Gastrocnemius medialis (tissue), 4 donors: Measurements from ENCODE around the gene IL17RE. TPM values are rescaled to one million over a fixed set of nuclear protein-coding genes. Genes with fewer than 3 reads are reported as not detected.

ENCODE experiments used
- ATAC-seq, 2 donors: fragments of 150-250 bp; one replicate each; pipeline ENCODE4 v1.9.1; 2016
- DNase-seq, 2 donors: peaks; one replicate each; pipeline ENCODE4 v3.0.0-alpha.2; 2019
- H3K27ac ChIP-seq, 4 donors: fragments of 200-600 bp; sonication (generic); 1 replicate in 1 of 4; 2 replicates in 3 of 4; pipeline ENCODE4 v1.5.1; 2016 to 2018; ENCODE audit warnings: mild to moderate bottlenecking in 2 of 4, moderate library complexity in 1 of 4
- H3K27me3 ChIP-seq, 3 donors: fragments of 200-600 bp; sonication (generic) in 2 of 3; 1 replicate in 1 of 3; 2 replicates in 2 of 3; pipeline versions ENCODE4 v1.5.1 to v1.6.0; 2016 to 2019; ENCODE audit warnings: mild to moderate bottlenecking in 1 of 3, moderate library complexity in 1 of 3
- H3K36me3 ChIP-seq, 2 donors: fragments of 200-600 bp; sonication (generic) in 1 of 2; one replicate each; pipeline ENCODE4 v1.5.1; 2017 to 2018
- H3K4me1 ChIP-seq, 2 donors: fragments of 200-600 bp; sonication (generic) in 1 of 2; one replicate each; pipeline ENCODE4 v1.5.1; 2016 to 2017; ENCODE audit warnings: mild to moderate bottlenecking in 2 of 2
- H3K4me3 ChIP-seq, 4 donors: fragments of 200-600 bp; sonication (generic) in 3 of 4; 1 replicate in 1 of 4; 2 replicates in 3 of 4; pipeline ENCODE4 v1.5.1; 2016 to 2019; ENCODE audit warnings: mild to moderate bottlenecking in 2 of 4
- H3K9me3 ChIP-seq, 3 donors: fragments of 200-600 bp; sonication (generic) in 2 of 3; 1 replicate in 1 of 3; 2 replicates in 2 of 3; pipeline ENCODE4 v1.5.1; 2016 to 2019
- POLR2A ChIP-seq, 2 donors: fragments of 450-650 bp; IDR thresholded peaks; one replicate each; pipeline ENCODE4 v1.6.1; 2017; ENCODE audit warnings: antibody characterized with exemption in 2 of 2, mild to moderate bottlenecking in 2 of 2, moderate library complexity in 2 of 2
- in situ Hi-C, 4 donors: fragments of 200-750 bp; cut with MboI; loops; one replicate each; pipeline versions ENCODE4 v1.15.0 to v1.8.0; 2017; ENCODE audit warnings: low sequenced_read_pairs in 4 of 4
- intact Hi-C: fragments of 100-400 bp; cut with DNase I; formaldehyde crosslinking; loops from one replicate; pipeline ENCODE4 v1.15.1; 2023; ENCODE audit warnings: low total_unique reads
- total RNA-seq, 4 donors: library from RNA; depleted of rRNA; stranded (reverse); fragments of >200 nt; gene quantifications; one replicate each; pipeline versions ENCODE4 v1.1.0 to v1.2.3, GENCODE V29; 2016
- TF ChIP-seq, protein P1 (sequence below), 5 experiments: fragments of 450-650 bp in 3 of 5; fragments of 200-600 bp in 2 of 5; sonication (generic) in 2 of 5; IDR thresholded peaks in 4 of 5; conservative IDR thresholded peaks in 1 of 5; 1 replicate in 4 of 5; 2 replicates in 1 of 5; pipeline ENCODE4 v1.5.1; 2016 to 2019; ENCODE audit warnings: antibody characterized with exemption in 5 of 5, mild to moderate bottlenecking in 3 of 5, moderate library complexity in 3 of 5

IL17RE gene
- total RNA-seq, 4 donors from 2014 or later: 0.20 to 1.5 (median 0.64) TPM; not detected in 1

DNA sequence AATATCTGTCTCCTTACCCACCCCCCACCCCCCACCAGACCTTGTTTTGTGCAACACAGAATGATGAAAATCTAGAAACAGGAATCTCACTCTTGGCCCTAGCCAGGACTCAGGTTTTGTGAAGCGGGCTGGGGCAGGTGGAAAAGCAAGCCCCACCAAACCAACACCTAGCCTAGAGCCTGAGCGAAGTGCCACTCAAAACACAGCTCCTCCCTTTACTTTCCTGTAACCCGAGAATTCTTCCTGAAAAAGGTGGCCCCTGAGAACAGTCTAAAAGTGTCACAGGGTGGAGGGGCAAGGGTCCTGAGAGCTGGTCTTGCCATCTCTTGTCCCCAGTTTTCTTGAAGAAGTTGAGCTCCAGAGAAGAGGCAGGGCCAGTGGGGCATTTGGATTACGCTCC, 41.4 kb upstream of the IL17RE start:
- no peaks in the 10 kb centered on the region for H3K9me3 ChIP-seq
- H3K36me3 ChIP-seq: no peaks in the 10 kb centered on the region
- in situ Hi-C loops: no loop called here
- ATAC-seq (no peak), DNase-seq (no peak)
- no peak overlapping the region for H3K4me3 ChIP-seq
- H3K27me3 ChIP-seq: no peaks in the 10 kb centered on the region
- H3K27ac ChIP-seq: no peak overlapping the region
- TF ChIP-seq POLR2A (IDR thresholded peaks at IDR 0.05): no peak
- TF ChIP-seq, protein P1, sequence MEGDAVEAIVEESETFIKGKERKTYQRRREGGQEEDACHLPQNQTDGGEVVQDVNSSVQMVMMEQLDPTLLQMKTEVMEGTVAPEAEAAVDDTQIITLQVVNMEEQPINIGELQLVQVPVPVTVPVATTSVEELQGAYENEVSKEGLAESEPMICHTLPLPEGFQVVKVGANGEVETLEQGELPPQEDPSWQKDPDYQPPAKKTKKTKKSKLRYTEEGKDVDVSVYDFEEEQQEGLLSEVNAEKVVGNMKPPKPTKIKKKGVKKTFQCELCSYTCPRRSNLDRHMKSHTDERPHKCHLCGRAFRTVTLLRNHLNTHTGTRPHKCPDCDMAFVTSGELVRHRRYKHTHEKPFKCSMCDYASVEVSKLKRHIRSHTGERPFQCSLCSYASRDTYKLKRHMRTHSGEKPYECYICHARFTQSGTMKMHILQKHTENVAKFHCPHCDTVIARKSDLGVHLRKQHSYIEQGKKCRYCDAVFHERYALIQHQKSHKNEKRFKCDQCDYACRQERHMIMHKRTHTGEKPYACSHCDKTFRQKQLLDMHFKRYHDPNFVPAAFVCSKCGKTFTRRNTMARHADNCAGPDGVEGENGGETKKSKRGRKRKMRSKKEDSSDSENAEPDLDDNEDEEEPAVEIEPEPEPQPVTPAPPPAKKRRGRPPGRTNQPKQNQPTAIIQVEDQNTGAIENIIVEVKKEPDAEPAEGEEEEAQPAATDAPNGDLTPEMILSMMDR (IDR thresholded peaks at IDR 0.05 in 4 of 5, conservative IDR thresholded peaks at IDR 0.05 in 1 of 5): no peak
- intact Hi-C loops: no loop called here
- peaks cover 0 to 7% of the 10 kb centered on the region in 2 donors for H3K4me1 ChIP-seq

DNA sequence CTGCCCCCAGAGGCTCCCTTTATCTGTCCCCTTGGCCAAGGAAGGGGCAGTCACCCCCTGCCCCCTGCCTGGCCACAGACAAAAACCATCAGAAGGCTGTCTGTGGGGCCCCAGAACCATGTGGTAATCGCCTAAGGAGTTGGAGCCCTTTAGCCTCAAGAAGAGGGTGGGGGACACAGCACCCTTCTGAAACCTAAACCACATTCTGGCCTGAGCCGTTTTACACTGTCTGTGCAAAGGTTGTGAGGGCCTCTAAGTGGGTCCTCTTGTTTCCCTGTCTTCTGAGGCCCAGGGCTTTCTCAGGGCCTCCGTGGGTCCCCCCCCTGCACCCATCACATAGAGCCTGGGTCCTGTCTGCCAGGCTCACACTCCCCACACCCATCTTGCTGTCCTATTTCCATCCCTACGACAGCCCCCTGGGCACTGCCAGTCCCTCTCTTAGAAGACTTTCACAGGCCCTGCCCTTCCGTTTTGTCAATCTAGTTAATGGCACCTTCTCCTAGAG, 41.0 kb upstream of the IL17RE start:
- H3K27ac ChIP-seq: no peak overlapping the region
- peaks cover 0 to 7% of the 10 kb centered on the region in 2 donors for H3K4me1 ChIP-seq
- in situ Hi-C loops (no loop called here), intact Hi-C loops (loop anchor here (2.0 kb wide), 1 partner anchor 55 kb away; the partner anchor contains the start of gene IL17RC)
- H3K36me3 ChIP-seq: no peaks in the 10 kb centered on the region
- TF ChIP-seq, protein P1 (IDR thresholded peaks at IDR 0.05 in 4 of 5, conservative IDR thresholded peaks at IDR 0.05 in 1 of 5): no peak
- TF ChIP-seq POLR2A (IDR thresholded peaks at IDR 0.05): no peak
- DNase-seq: no peak
- ATAC-seq: no peak
- no peak overlapping the region for H3K4me3 ChIP-seq
- no peaks in the 10 kb centered on the region for H3K9me3 ChIP-seq
- no peaks in the 10 kb centered on the region for H3K27me3 ChIP-seq

DNA sequence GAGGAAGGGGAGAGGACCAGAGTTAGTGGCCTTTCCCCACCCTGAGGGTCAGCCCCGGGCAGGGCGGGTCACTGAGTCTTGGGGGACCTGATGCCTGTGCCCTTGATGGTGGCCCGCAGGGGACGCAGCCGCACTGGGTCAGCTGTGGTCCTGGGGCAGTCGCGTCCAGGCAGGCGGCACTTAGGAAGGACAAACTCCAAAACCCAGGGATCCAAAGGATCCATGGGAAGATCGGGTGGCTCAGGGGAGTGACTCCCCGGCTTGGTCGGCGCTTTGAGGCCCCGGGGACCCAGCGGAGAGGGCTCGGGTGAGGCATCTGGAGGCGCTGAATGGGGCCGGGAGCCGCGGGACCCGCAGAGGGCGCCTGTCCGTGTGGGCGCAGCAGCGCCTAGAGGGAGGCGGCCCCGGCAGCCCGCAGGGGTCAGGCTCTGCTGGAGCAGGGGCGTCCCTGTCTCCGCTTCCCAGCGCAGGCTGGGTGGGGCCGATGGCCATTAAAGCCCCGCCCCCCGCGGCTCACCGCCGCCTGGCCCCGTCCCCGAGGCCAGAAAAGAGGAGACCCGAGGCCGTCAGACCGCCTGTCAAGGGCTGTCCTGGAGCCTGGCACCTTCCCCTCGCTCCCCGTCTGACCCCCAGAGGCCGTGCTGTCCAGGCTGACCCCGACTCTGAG, 40.1 kb upstream of the IL17RE start:
- in situ Hi-C loops: no loop called here

DNA sequence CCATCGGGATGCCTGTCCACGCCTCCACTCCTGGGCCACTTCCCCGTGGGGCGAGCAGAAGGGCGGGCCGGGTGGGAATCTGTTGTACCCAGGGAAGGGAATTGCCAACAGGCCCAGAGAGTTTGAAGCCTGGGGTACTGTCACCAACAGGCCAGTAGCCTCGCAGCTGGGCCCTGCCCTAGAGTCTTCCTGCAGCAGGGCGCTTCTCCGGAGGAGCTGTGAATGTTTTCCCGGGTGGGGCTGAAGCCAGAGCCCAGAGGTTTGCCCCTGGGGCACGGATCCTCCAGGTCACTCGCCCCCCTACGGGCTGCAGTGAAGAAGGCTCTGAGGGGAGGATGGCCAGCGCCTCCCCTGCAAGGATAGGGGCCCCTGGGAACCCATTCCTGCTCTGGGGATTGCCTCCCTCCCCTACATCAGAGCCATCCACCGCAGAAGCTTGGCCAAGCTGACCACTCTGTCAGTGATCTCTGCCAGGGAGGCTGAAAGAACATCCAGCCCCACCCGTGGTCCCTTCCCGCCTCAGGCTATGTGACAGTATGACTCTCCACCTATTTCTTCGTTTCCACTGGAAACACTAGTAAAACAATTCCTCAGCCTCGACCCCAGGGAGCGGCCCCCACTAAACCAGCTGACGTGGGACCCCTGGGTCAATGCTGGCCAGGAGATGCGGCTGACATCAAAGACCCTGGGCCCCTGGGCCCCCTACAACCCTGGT, 39.4 kb upstream of the IL17RE start:
- peaks cover 0 to 7% of the 10 kb centered on the region in 2 donors for H3K4me1 ChIP-seq
- no peaks in the 10 kb centered on the region for H3K36me3 ChIP-seq
- no peaks in the 10 kb centered on the region for H3K9me3 ChIP-seq
- no peak for ATAC-seq
- H3K27me3 ChIP-seq: no peaks in the 10 kb centered on the region
- no peak for DNase-seq
- H3K4me3 ChIP-seq: peak overlapping the region; percentile 51 to 77 (median 58)
- TF ChIP-seq, protein P1 (IDR thresholded peaks at IDR 0.05 in 4 of 5, conservative IDR thresholded peaks at IDR 0.05 in 1 of 5): no peak
- no peak for TF ChIP-seq POLR2A (IDR thresholded peaks at IDR 0.05)
- H3K27ac ChIP-seq: peak overlapping the region in 2 of 4 donors; percentile 13 to 31
- in situ Hi-C loops: no loop called here
- intact Hi-C loops: loop anchor here (2.0 kb wide), 1 partner anchor 54 kb away; the partner anchor contains the start of gene IL17RC

More for the DNA sequence above, 40.1 kb upstream of the IL17RE start:
- ATAC-seq (peak; percentile 52 to 53), DNase-seq (peak; percentile 22 to 46)
- Histone ChIP-seq H3K27me3 (no peaks in the 10 kb centered on the region), H3K36me3 (no peaks in the 10 kb centered on the region), H3K4me1 (peaks cover 0 to 7% of the 10 kb centered on the region in 2 donors), H3K27ac (peak overlapping the region in 2 of 4 donors; percentile 13 to 31), H3K4me3 (peak overlapping the region; percentile 51 to 77 (median 58)), H3K9me3 (no peaks in the 10 kb centered on the region)
- intact Hi-C loops: loop anchor here (2.0 kb wide), 1 partner anchor 54 kb away; the partner anchor contains the start of gene IL17RC
- TF ChIP-seq, protein P1 (IDR thresholded peaks at IDR 0.05 in 4 of 5, conservative IDR thresholded peaks at IDR 0.05 in 1 of 5): peak in 3 of 5 experiments; percentile 50 to 62 (median 55)
- TF ChIP-seq POLR2A (IDR thresholded peaks at IDR 0.05): no peak
